Fibroblast of the conjunctiva (primary cell): ENCODE results near the gene THSD7A.
"Not testable (repeated sequence)": the region's sequence is repeated elsewhere in the genome, so short reads cannot be mapped to it uniquely, and the experiment has no call there.

Source experiments
- DNase-seq: peaks from one replicate; pipeline ENCODE4 v3.0.0-alpha.2; 2010; ENCODE audit warnings: low read depth

THSD7A gene

DNA sequence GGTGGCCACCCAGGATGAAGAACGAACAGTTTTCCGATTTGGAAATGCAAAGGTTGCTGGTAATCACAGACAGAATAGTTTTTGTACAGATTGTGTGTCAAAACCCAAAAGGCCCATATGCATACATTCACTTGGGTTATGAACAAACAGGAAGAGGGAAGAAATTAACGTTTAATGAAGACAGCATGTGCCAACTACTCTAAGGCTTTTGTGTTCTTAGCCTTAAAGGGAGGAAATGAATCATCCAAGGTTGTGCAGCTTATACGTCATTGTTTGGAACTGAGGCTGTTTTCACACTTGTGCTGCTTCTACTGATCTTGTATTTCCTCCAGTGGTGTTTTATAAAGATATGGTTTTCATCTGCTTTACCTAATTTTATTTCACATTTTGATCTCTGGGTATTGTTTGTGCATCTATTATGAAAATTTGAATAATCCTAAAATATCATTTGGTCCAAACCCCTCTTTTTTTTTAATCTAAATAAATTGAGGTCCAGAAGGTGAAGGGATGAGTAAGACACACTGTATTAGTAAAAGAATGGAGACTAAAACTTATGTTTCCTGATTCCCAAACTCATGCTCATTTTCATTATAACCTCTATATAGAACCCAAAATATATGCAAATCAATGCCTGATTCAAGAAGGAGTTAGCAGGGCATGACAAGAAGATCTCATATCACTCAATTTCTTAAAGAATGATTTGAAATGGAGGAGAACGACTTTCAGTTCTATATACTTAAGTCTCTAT lies 373.1 kb downstream of the THSD7A start:
- peak; percentile 82 for DNase-seq

DNA sequence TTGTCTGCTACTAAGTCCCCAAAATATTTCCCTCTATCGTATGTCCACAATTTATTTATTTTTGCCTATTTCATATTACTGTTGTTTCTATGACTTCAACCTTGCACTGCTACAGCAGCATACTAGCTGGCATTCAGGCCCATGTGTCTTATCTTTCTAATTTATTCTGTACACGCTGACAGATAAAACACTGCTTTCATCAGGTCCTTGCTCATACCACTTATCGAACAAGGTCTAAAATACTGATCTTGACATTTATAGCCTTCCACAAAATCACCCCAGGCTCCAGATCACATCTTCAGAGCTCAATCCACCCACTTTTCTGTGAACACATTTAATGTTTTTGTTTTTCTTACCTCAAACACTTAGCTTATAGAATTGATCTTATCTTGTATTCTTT lies 374.6 kb downstream of the THSD7A start:
- DNase-seq, result no peak

DNA sequence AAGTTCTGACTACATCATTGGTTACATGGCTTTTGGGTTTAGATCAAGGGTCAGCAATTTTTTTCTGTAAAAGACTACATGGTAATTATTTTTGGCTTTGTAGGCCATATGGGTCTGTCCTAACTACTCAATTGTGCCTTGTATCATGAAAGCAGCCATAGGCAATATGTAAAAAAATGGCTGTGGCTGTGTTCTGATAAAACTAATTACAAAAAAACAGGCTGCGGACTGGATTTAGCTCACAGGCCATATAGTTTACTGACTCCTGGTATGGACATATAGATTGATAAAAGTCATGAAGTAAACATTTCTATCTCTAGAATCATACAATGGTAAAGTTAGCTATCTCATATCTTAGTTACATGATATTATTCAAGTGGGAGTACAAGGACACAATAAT lies 375.4 kb downstream of the THSD7A start:
- DNase-seq, result no peak

DNA sequence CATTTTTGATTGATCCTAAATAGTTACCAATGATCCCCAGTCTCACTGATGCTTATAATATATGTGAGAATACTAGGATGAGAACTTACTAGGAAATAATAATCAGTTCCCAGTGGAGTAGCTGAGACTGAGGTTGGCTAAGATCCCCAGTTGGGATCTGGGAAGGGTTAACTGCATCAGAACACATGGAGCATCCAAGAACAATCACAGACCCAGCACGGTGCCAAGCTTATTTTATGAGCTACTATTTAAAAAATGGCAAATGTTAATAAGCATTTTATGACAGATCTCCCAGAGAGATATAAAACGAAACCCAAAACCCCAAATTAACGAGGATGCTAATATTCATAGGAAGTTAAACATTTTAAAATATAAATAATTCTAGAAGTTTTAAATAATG lies 379.5 kb downstream of the THSD7A start:
- no peak for DNase-seq

DNA sequence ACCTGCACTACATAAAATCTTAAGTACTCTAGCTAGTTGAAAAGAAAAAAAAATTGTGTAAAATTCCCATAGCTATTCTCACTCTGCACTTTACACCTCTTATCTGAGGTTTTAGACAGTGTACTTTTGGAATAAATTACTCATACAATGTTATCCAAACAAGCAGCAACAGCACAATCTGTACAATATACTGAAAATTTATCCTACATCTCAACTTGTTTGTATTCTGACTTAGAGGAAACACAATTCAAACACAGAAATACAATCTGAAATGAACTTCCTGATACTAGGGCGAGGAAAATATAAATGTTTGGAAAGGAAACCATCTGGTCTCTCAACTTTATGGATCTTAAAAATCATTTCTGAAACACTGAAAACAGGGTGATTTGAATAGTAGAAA lies 381.7 kb downstream of the THSD7A start:
- DNase-seq, result no peak

DNA sequence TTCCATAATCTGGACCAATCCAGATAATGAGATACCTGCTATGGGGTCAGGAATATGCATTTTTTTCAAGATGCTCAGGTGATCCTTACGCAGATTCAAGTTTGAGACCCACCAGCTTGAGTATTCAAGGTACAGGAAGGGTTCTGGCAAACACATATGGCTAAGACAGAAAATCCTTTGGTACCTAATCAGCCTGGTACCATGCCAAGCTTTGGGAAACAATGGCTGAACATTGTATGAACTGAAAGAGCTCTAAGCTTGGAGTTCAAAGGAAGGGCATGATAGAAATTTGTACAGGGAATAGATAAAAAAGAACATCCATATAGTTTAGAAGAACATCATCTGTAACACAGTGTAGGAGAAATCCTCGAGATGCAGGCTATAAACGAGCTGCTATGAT lies 382.7 kb downstream of the THSD7A start:
- DNase-seq, result no peak

DNA sequence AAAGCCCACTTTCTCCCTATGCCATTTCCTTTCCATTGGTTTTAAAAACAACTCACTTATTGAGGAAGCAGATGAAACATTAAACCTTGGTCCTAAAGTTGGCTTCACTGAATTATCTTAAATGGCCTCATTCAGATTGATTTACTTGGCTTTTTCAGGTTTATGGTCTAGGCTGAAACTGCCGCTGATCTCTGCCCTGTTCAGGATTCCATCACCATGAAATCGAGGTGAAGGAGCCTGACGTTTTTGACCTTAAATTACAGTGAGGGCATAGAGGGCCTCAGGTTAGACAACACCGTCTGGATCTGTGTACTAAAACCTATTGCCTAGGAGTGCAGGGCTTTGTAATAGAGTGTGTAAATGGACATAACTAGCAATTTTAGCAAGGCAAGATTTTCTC lies 383.7 kb downstream of the THSD7A start:
- no peak for DNase-seq

DNA sequence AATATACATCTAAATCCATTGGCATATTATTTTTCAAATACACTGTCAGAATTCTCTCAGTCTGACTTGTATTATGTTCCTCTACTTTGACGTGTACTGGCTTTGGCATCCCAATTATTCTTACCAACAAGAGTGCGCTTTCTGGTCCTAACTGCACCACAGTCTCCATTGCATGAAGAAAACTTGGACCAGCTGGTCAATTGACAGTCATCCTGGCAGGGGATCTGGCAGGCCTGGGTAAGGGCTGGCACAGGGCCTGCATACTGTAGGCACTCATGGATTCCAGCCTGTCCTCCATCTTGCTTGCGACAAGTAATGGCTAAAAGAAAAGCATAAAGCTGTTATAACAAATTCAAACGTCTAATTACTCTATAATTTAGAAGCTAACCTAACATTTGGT lies 384.9 kb downstream of the THSD7A start:
- DNase-seq, result no peak

DNA sequence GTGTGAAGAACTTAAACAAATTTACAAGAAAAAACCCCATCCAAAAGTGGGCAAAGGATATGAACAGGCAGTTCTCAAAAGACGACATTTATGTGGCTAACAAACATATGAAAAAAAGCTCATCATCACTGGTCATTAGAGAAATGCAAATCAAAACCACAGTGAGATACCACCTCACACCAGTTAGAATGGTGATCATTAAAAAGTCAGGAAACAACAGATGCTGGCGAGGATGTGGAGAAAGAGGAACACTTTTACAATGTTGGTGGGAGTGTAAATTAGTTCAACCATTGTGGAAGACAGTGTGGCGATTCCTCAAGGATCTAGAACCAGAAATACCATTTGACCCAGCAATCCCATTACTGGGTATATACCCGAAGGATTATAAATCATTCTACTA lies 388.1 kb downstream of the THSD7A start:
- DNase-seq, result not testable (repeated sequence)

DNA sequence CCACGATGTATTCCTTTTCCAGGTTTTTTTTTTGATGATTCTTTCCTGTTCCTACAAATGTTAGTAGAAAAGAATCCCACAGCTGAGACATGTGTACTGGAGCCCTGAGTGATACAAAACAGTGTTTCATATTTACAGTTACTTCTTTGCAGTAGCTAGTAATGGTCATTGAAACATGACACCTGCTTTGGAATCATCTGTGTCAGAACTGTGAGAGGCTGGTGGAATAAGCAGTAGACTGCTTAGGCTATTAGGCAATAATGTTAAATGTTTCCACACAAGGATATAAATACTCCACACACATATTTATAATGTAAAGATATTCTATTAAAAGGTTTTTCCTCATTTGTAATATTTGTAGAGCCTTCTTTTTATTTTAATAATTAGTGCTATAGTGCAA lies 394.0 kb downstream of the THSD7A start:
- peak; percentile 20 for DNase-seq

DNA sequence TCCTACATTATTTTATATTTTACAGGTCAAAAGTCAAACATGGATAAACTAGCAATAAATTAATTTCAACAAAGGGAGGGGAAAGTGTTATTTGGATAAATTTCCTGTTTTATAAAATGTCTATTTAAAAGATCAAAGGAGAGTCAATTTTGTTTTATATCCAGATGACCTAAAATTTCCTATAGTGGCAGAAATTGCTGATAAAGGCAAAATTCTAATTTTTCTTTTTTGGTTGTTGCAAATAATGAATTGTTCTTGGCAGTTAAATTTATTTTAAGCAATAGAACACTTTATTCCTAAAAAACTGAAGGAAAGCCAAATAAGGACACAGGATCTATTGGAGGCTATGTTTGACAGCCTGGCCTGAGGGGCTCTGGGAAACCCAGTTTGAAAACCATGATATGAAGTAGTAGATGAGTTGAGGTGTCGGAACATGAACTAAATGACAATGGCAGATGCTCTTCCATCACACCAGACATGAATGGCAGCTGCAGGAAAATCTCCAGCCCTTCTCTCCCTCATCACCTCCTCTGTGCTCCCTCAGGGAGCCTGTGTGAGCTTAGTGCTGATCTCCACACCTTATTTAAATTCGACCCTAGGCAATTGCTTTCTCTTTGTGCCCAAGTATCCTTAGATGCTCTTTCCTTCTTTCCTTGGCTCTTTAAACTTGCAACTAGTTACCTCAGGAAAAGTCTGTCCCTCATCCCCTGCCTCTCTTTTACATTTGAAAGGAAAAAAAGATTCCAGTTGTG lies 395.0 kb downstream of the THSD7A start:
- no peak for DNase-seq

DNA sequence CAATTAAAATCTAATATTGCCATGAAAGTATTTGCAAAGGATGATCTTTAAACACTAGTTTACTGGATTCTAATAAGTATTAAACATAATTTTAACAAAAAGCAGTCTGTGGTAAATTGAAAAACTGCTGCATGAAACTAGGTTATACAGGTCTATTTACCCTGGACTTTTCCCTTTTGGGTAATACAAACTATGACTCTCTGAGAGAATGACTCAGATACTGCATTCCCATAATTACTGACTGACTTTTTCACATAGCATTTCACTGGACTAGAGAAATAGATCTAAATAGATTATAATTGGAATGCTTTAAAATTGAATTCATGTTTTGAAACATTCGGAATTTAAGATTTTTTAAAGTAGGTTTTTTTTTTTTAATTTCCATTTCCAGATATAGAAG lies 395.7 kb downstream of the THSD7A start:
- no peak for DNase-seq

DNA sequence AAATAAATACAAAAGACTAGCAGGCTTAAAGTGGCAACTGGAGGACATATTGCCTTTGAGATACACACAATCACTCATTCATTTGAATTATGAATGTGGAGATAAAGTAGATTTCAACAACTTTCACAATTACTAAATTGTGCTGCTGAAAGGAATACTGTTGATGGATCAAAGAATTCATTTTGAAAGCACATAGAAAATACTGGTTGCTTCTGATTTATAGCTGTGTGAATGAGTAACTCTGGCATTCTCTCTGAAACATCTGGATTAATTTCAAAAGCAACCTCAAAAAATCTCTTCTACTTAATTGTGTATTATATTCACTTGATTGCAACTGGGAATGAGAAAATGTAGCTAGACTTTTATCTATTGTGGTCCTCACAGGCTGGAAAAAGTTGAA lies 397.6 kb downstream of the THSD7A start:
- DNase-seq, result no peak

DNA sequence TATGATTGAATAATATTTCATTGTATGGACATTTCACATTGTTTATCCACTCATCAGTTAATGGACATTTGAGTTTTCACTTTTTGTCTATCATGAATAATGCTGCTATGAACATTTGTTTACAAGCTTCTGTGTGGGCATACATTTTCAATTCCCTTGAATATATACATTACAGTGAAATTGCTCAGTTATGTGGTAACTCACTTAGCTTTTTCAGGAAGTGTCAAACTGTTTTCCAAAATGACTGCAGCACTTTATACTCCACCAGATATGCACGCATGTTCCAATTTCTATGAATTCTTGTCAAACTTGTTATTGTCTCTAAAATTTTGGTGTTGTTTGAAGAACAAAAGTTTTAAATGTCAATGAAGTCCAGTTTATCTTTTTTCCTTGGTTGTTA lies 401.2 kb downstream of the THSD7A start:
- no peak for DNase-seq

DNA sequence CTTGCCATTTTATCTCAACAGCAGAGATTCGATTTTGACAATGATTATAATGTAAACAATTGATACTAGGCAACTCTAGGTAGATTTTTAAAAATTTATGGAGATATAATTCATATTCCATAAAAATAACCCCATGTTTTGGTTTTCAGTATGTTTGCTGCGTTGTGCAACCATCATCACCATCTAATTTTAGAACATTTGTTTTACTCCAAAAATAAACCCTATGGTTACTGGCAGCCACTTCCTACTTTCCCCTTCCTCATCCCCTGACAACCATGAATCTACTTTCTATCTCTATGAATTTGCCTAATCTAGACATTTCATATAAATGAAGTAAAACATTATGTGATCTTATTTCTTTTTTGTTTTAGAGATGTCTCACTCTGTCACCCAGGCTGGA lies 401.9 kb downstream of the THSD7A start:
- no peak for DNase-seq

DNA sequence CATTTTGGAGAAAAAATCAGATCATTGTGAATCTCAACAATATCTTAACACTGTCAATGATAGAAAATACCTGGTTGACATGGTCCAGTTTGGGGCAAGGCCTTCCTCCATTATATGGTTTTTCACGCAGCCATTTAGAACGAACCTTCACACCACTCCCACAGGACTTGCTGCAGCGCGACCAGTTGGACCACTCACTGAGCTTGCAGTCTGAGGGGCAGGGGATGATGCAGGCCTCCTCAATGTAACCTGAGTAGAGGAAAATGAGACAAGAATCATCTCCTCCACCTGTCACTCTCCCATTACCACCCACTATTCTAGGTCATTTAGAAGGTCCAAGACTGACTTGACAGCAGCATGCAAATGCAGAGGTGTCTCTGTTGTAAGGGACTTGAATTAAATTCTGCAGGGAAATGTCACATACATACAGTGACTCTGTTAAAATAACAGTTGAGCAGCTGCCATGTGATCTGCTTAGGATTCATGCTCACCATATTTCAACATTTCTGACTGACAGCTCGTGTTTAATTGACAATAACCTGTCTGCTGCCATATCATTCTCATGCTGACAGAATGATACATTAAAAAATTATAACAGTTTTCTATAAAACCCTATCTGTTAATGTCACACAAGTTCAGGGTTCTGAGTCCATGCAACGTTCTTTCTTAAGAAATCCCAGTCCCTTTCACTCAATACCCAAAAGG lies 403.0 kb downstream of the THSD7A start:
- no peak for DNase-seq

DNA sequence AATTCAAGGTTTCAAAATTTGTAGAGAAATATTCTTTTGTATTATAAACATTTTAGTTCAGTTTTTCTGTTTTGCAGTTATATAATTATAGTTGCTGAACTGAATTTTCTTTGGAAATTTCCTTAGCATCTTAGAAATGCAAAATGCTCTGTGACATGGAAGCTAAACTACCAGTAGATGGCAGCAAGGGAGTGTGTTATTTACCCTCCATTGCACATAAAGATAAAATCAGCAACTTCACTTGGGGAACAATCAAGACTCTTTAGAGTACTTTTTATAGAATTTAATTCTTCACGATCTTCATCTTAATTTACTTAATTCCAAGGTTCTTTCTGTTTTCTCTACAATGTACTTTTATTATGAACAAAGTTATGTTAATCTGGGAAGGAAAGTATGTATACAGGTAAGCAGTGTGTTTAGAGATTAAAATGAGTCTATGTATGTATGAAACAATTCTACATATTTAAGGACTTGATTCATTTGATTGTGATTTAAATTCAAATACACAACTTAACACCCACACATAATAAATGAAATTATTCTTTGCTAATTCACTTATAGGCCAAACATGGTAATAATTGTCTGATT lies 404.2 kb downstream of the THSD7A start:
- DNase-seq, result peak; percentile 69

DNA sequence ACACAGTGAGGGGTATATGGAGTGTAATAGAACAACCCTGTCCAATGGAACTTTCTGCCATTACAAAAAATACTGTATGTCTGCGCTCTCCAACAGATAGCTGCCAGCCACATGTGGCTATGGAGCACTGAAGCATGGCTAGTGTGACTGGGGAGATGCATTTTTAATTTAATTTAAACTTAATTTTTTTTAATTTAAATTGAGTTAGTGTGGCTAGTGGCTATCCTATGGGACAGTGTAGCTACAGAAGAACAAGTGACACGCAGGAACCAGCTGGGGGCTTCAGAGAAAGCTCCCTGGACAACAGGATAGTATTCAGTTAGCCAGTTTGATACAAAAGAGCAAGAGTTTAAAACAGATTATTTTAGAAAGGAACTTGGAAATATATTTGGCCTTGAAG lies 408.0 kb downstream of the THSD7A start:
- DNase-seq, result no peak

DNA sequence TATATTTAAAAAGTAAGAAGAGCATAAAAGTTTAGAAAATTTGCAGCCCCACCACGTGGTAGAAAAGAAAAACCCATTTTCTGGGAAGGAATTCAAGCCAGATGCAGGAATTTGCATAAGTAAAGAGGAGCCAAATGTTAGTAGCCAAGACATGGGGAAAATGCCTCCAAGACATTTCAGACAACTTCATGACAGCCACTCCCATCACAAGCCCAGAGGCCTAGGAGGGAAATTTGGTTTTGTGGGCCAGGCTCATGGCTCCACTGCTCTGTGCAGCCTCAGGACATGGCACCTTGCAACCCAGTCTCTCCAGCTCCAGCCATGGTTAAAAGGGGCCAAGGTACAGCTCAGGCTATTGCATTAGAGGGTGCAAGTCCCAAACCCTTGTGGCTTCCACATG lies 411.9 kb downstream of the THSD7A start:
- DNase-seq, result no peak

DNA sequence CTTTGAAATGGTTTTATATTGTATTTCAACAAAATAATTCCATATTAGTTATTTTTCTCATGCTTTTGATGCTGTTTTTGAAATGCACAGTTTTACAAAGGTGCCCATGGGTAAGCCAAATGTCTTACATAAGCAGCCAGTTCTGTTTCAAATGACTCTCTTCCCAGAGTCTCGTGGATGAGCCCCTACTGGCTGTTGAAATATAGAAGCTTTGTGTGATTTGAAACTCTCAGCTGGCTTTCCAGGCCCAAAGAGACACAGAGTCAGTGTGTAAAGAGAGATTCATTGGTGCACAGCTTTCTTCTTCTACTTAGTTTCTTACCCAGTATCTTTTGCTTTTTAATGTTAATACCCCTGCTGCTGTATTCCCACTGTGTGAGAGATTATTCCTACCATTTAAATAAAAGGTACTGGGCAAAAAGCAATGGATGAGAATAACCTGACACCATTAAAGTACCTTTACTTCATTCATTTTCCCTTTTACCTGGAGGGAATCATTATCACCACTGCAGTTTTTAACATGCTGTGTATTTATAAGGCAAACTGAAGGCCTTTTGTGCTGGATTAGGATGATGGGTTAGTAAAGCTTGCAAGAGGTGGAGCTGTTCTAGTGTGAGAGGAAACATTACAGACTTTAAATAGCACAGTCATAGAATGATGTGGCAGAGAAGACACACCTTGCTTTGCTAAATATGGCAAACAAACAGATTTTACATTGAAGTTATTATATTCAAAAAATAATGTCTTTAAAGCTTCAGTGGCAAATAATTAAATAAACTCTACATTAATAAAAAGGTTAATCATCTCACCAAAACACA lies 415.1 kb downstream of the THSD7A start:
- no peak for DNase-seq

DNA sequence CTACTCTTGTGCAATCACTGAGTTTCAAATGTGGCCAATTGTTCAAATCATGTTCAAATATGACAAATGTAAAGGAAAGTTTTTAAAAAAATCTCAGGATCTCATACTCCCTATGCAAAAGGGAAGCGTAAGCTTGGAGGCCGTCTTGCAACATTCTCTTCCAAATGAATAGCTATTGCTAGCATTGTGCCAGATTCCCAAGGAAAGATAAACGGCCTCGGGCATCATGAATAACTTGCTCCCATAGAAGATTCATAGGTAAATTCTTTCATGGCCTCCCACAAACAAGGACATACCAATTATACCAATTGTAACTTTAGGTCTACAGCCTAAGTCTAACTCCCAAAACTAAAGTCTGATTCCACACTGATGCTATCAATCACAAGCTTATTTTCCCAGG lies 416.9 kb downstream of the THSD7A start:
- DNase-seq, result no peak

DNA sequence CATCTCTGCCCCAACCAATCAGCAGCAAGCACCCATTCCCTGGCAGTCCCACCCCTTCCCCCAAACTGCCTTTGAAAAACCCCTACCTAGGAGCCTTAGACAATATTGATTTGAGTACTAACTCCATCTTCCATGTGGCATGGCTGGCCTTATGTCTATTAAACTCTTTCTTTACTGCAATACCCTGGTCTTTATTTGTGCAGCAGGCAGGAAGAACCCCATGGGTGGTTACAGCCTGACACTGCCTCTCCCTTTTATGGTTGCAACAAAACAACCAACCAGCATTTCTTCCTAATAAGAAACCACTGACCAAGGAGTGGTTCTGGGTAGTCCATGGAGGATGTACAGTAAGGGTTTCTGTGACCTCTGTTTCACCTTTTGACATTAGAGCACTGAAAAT lies 418.1 kb downstream of the THSD7A start:
- no peak for DNase-seq
